Measurements from ENCODE around the gene CSF3R.

Gene CSF3R

DNA sequence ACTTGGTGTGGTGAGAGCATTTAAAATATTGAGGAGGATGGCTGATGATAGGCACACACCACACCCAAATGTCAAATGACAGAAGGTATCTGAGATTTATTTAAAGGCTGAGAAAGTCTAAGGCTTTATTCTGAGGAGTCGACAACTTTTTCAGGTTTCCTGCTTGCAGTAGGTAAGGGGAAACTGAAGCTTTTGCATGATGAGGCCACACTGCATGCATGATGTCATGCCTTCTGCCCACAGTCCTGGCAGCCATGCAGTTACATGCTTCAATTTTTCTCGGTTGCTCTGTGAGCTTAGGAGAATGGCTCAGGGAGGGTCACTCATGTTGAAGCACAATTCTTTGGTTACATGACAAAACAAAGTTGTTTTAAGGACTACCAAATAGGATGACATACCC lies 39.4 kb downstream of the CSF3R start:
- no peaks in the 10 kb centered on the region for H3K27me3 Mint-ChIP-seq
- no peak overlapping the region for H3K4me3 Mint-ChIP-seq
- H3K9me3 Mint-ChIP-seq (ENCODE audit: low read depth), result no peaks in the 10 kb centered on the region
- no peak overlapping the region for H3K27ac Mint-ChIP-seq
- H3K4me1 Mint-ChIP-seq (ENCODE audit: low read depth), result no peaks in the 10 kb centered on the region
- H3K36me3 Mint-ChIP-seq, result no peaks in the 10 kb centered on the region

DNA sequence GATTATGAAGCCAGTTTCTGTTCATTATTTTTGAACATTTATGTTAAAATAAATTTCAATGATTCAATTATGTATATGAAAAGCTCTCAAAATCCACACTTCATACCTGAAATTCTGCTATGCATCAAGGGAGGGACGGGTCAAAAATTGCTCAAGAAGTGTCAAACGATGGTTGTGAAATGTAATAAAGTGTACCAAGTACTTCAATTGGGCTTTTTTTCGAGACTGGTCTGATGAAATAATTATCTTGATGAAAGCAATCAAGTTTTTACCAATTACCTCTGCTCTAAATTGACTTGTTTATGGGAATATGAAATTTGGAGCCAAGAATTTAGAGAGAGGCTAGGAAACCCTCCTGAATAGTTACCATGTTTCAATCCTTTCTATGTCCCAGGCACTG lies 40.4 kb downstream of the CSF3R start:
- H3K27ac Mint-ChIP-seq, result no peak overlapping the region
- H3K36me3 Mint-ChIP-seq, result no peaks in the 10 kb centered on the region
- no peaks in the 10 kb centered on the region for H3K4me1 Mint-ChIP-seq (ENCODE audit: low read depth)
- H3K4me3 Mint-ChIP-seq, result no peak overlapping the region
- H3K27me3 Mint-ChIP-seq, result no peaks in the 10 kb centered on the region
- no peaks in the 10 kb centered on the region for H3K9me3 Mint-ChIP-seq (ENCODE audit: low read depth)

DNA sequence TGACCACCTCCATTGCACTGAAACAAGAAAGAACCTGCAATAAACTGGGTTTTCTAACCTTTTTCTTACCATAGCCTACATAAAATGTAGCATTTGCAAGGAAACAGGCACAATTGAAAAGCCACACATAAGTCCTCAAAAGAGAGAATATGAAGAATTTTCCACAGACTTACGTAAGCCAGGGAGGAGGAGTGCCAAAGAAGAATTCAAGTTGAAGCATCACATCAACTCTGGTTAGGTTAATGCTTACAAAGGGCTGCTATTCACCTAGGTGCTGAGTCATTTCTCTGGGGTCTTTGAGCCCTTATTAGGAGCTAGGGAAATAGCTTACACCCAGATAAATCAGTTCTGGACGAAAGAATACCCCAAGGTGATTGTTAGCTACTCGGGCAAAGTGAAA lies 42.1 kb downstream of the CSF3R start:
- Mint-ChIP-seq H3K27ac (no peak overlapping the region), H3K9me3 (ENCODE audit: low read depth) (no peaks in the 10 kb centered on the region), H3K4me1 (ENCODE audit: low read depth) (no peaks in the 10 kb centered on the region), H3K36me3 (no peaks in the 10 kb centered on the region), H3K27me3 (no peaks in the 10 kb centered on the region), H3K4me3 (no peak overlapping the region)

DNA sequence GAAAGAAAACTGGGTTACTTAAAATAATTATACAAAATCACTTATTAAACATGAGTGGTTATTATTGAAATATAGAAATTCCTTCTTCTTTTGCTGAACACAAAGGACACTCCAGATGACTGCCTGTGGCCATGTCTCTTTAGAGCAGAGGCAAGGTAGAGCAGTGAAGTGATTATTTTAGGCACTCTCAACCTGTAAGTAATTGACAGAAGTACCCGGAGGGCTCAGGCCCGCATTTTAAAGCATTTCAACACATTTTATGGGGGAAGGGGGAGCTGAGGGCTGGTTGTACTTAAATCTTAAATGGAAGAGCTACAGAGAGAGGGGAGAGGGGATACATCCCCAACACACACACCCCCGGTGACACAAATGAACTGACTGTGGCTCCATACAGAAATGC lies 42.7 kb downstream of the CSF3R start:
- no peaks in the 10 kb centered on the region for H3K36me3 Mint-ChIP-seq
- H3K27ac Mint-ChIP-seq, result no peak overlapping the region
- no peaks in the 10 kb centered on the region for H3K27me3 Mint-ChIP-seq
- no peaks in the 10 kb centered on the region for H3K9me3 Mint-ChIP-seq (ENCODE audit: low read depth)
- H3K4me1 Mint-ChIP-seq (ENCODE audit: low read depth), result no peaks in the 10 kb centered on the region
- H3K4me3 Mint-ChIP-seq, result no peak overlapping the region

GRCh38 chr1:36438715-36439114 lies 44.0 kb downstream of the CSF3R start:
- no peaks in the 10 kb centered on the region for H3K9me3 Mint-ChIP-seq (ENCODE audit: low read depth)
- no peaks in the 10 kb centered on the region for H3K4me1 Mint-ChIP-seq (ENCODE audit: low read depth)
- no peaks in the 10 kb centered on the region for H3K36me3 Mint-ChIP-seq
- no peaks in the 10 kb centered on the region for H3K27me3 Mint-ChIP-seq
- no peak overlapping the region for H3K4me3 Mint-ChIP-seq
- no peak overlapping the region for H3K27ac Mint-ChIP-seq

DNA sequence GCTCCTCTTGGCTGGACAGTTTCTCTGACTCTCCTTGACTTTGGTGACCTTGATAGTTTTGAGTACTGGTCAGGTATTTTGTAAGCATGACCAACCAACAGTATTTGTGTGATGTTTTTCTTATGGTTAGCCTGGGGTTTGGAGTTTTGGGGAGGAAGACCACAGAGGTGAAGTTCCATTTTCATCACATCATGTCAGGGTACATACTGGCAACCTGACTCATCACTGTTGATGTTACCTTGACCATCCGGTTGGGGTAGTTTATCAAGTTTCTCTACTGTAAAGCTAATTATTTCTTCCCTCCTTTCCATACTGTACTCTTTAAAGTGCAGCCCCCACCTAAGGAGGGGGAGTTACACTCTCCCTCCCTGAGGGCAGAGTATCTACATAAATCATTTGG lies 45.9 kb downstream of the CSF3R start:
- Mint-ChIP-seq H3K36me3 (no peaks in the 10 kb centered on the region), H3K27ac (no peak overlapping the region), H3K27me3 (no peaks in the 10 kb centered on the region), H3K9me3 (ENCODE audit: low read depth) (no peaks in the 10 kb centered on the region), H3K4me3 (no peak overlapping the region), H3K4me1 (ENCODE audit: low read depth) (no peaks in the 10 kb centered on the region)

DNA sequence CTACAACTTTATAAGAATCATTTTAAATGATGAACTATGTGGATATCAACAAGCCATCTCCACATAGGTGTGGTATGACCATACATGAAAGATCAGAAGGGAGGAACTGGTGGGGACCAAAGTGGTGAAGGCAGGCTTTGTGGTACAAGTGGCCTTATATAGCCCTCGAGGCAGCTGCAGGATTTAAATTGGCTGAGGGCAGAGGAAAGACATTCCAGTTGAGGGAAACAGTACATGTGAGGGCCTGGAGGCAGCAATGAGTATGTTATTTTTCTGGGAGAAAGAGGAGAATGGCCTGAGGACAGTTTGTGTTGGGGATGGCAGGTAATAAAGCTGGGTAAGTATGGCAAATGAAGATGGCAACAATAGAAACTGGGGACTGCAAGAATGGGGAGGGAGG lies 49.6 kb downstream of the CSF3R start:
- H3K4me1 Mint-ChIP-seq (ENCODE audit: low read depth), result no peaks in the 10 kb centered on the region
- no peaks in the 10 kb centered on the region for H3K27me3 Mint-ChIP-seq
- H3K27ac Mint-ChIP-seq, result no peak overlapping the region
- peaks cover 9% of the 10 kb centered on the region for H3K36me3 Mint-ChIP-seq
- no peaks in the 10 kb centered on the region for H3K9me3 Mint-ChIP-seq (ENCODE audit: low read depth)
- no peak overlapping the region for H3K4me3 Mint-ChIP-seq

- Mint-ChIP-seq H3K27me3 (no peaks in the 10 kb centered on the region), H3K4me1 (ENCODE audit: low read depth) (no peaks in the 10 kb centered on the region), H3K4me3 (no peak overlapping the region), H3K36me3 (peaks cover 9% of the 10 kb centered on the region), H3K9me3 (ENCODE audit: low read depth) (no peaks in the 10 kb centered on the region), H3K27ac (no peak overlapping the region)
Measured at GRCh38 chr1:36432616-36433015, 50.1 kb downstream of the CSF3R start.

DNA sequence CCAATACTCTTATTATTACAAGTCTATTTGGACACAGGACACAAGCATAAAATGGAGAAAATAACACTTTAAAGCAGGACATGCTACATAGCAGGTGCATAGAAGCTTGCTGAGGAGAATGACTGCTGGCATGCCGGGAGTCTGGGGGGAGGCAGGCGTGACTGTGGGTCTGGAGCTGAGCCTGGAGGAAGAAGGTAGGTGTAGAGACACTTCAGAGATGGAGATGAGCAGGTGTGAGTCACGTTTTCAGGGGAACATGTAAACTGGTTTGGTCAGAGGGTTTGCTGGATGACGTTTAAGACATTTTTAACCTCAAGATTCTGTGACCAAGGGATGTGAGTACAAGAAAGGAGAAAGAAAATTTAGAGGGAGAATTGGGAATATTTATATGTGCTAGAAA lies 56.9 kb downstream of the CSF3R start:
- Mint-ChIP-seq H3K4me1 (ENCODE audit: low read depth) (peaks cover 9% of the 10 kb centered on the region), H3K36me3 (peaks cover 1% of the 10 kb centered on the region), H3K27me3 (no peaks in the 10 kb centered on the region), H3K27ac (no peak overlapping the region), H3K4me3 (no peak overlapping the region), H3K9me3 (ENCODE audit: low read depth) (no peaks in the 10 kb centered on the region)

DNA sequence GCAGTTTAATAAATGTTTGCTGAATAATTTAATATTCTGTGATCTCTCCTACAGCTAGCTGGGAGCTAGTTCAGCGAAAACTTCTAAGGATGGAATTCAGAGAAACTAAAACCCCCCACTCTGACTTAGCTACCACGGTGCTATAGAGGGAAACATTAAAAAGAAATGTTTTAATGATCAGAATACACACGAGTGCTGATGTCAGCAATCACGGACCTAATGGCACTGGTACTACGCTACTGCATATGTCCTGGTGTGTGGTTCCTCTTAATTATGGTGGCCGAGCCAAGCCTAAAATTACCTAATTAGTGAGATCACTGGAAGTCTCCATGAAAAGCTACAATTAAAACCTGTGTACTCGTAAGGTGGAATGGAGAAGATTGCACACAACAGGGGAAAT lies 61.1 kb downstream of the CSF3R start:
- Mint-ChIP-seq H3K27ac (peak overlapping the region; percentile 95), H3K36me3 (no peaks in the 10 kb centered on the region), H3K4me1 (ENCODE audit: low read depth) (peaks cover 27% of the 10 kb centered on the region), H3K9me3 (ENCODE audit: low read depth) (no peaks in the 10 kb centered on the region), H3K4me3 (no peak overlapping the region), H3K27me3 (no peaks in the 10 kb centered on the region)

- peak overlapping the region; percentile 76 for H3K4me3 Mint-ChIP-seq
- H3K27me3 Mint-ChIP-seq, result no peaks in the 10 kb centered on the region
- no peaks in the 10 kb centered on the region for H3K9me3 Mint-ChIP-seq (ENCODE audit: low read depth)
- H3K36me3 Mint-ChIP-seq, result no peaks in the 10 kb centered on the region
- peaks cover 27% of the 10 kb centered on the region for H3K4me1 Mint-ChIP-seq (ENCODE audit: low read depth)
- peak overlapping the region; percentile 95 for H3K27ac Mint-ChIP-seq
Measured at GRCh38 chr1:36420836-36421317, 61.8 kb downstream of the CSF3R start.

- Mint-ChIP-seq H3K9me3 (ENCODE audit: low read depth) (no peaks in the 10 kb centered on the region), H3K4me3 (peak overlapping the region; percentile 76), H3K27ac (peak overlapping the region; percentile 95), H3K4me1 (ENCODE audit: low read depth) (peaks cover 27% of the 10 kb centered on the region), H3K36me3 (no peaks in the 10 kb centered on the region), H3K27me3 (no peaks in the 10 kb centered on the region)
Measured at GRCh38 chr1:36420409-36420808, 62.3 kb downstream of the CSF3R start.

GRCh38 chr1:36419569-36419968 lies 63.1 kb downstream of the CSF3R start:
- H3K27ac Mint-ChIP-seq, result no peak overlapping the region

DNA sequence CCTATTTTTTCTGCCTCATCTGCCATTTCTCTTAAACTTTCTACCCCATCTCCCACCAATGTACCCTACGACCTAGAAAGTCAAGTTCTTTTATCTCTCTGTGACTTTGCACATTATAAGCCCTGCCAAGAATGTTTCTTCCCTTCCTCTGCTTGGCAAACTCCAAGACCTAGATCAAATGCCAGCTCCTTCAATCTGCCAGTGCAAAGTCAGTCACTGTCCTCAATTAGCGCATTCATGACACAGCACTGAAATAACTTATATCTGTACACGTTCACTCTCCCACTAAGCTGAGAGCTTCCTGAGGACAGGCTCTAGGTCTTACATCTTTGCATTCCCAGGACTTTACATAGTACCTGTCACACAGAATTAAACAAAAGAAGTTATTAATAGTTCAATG lies 63.6 kb downstream of the CSF3R start:
- H3K27me3 Mint-ChIP-seq, result no peaks in the 10 kb centered on the region
- peaks cover 27% of the 10 kb centered on the region for H3K4me1 Mint-ChIP-seq (ENCODE audit: low read depth)
- H3K36me3 Mint-ChIP-seq, result no peaks in the 10 kb centered on the region
- H3K4me3 Mint-ChIP-seq, result no peak overlapping the region
- H3K9me3 Mint-ChIP-seq (ENCODE audit: low read depth), result no peaks in the 10 kb centered on the region
- no peak overlapping the region for H3K27ac Mint-ChIP-seq

More at GRCh38 chr1:36419569-36419968, 63.1 kb downstream of the CSF3R start:
- Mint-ChIP-seq H3K4me3 (no peak overlapping the region), H3K4me1 (ENCODE audit: low read depth) (peaks cover 27% of the 10 kb centered on the region), H3K9me3 (ENCODE audit: low read depth) (no peaks in the 10 kb centered on the region), H3K27me3 (no peaks in the 10 kb centered on the region), H3K36me3 (no peaks in the 10 kb centered on the region)

GRCh38 chr1:36417931-36418330 lies 64.8 kb downstream of the CSF3R start:
- Mint-ChIP-seq H3K27ac (no peak overlapping the region), H3K4me3 (no peak overlapping the region), H3K36me3 (no peaks in the 10 kb centered on the region), H3K9me3 (ENCODE audit: low read depth) (no peaks in the 10 kb centered on the region), H3K27me3 (no peaks in the 10 kb centered on the region), H3K4me1 (ENCODE audit: low read depth) (peaks cover 27% of the 10 kb centered on the region)

Measured in activated naive CD8-positive, alpha-beta T cell (primary cell).